HG03342 (cell line): Measurements from ENCODE around the gene ARL4A.

Source experiments
- ATAC-seq: cut with Tn5 transposase; IDR thresholded peaks from one replicate; pipeline ENCODE4 v1.9.1; 2021; ENCODE audit warnings: mild to moderate bottlenecking, moderate library complexity; ENCODE audit not compliant: unreplicated experiment

ARL4A gene

DNA sequence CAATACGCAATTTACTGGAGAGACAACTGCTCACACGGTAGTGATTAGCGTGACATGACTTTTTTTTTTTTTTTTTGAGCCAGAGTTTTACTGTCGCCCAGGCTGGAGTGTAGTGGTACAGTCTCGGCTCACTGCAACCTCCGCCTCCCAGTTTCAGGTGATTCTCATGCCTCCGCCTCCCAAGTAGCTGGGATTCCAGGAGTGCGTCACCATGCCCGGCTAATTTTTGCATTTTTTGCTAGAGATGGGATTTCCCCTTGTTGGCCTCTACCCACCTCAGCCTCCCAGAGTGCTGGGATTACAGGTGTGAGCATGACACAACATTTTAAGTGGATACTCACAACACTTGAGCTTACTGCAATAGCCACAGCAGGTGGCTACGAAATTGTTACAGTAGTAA lies 11.9 kb downstream of the ARL4A start:
- ATAC-seq: no peak

DNA sequence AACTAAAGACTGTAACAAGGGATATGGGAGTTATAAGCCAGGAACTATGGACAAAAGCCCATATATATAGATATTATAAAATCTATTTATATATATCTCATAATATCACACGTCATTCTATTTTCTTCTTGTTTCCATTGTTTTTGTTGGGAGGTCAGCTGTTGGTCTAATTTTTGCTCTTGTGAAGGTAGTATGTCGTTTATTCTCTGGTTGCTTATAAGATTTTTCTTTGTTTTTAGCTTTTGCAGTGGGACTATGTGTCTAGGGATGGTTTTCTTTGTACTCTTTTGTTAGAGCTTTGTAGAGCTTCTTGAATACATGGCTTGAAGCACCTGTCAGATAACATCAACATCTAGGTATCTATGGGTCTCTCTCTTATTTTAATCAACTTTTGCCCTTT lies 14.0 kb downstream of the ARL4A start:
- ATAC-seq: no peak

DNA sequence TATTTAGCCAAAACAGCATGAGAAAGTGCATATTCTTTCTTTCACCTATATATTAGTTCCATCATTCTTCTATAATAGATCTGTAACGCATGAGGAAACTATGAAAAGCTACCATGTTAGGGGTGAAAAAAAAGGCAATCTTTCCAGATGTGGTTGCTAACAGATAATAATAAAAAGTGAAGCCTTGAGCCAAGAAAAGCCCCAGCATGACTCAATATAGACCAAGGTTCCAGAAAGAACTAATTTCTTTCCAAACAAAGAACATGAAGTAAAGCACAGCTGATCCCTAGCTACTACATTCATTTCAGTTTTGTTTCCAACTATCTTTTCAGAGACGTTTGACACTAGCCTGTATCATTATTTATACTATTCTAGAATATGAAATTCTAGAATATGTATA lies 16.4 kb downstream of the ARL4A start:
- ATAC-seq: no peak

DNA sequence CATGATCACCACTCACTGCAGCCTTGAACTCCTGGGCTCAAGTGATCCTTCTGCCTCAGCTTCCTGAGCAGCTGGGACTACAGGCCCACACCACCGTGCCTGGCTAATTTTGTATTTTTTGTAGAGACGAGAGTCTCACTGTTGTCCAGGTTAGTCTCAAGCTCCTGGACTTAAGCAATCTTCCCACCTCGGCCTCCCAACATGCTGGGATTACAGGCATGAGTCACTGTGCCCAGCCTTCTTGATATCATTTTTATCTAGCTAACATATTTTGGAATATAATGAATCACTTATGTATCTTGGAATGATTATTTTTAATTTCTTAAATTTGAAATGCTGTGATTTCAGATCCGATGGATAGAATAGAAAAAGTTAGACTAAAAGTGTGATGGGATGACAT lies 18.4 kb downstream of the ARL4A start:
- ATAC-seq: no peak

DNA sequence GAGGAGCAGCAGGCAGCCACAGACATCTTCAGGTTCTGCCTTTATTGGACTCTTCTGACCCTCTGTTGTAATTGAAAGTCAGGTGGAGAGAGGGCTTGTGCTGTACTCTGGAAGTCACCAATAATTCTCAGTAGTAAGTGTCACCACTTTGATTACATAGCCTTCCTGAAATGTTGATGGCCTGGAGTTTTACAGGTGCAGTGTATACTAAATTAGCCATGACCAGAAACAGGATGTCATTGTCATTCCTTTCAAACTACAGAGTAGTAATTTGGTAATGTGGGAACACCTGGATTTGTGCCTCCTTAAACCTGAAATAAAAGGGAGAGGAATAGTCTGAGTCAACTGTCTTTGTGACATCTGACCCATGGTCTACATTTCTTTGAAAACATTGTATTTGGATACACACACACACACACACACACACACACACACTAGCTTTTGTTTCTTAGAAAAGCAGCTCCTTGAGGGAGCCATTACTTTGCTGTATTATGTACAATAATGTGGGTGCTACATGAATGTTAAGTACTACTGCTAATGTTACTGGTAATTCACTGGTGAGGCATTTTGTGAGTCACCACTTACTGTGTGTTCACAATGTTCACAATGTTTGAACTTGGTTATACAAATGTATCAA lies 19.6 kb downstream of the ARL4A start:
- no peak for ATAC-seq

DNA sequence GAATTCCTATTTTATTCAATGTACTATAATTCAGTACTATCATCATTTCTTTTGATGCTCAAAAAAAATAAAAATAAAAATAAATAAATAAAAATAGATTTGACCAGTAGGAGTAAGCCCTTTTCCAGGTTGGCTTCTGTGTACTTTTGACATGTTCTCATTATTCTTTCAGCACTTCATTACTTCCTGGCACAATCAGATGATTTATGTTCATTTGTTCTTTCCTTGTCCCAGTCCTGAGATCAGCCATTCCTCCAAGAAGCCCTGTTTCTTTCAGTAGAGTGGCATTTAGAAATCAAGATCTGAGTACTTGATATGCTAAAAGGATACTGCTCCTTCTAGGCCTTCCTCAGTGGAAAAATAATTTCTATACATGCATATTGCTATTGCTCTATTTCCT lies 20.9 kb downstream of the ARL4A start:
- no peak for ATAC-seq

DNA sequence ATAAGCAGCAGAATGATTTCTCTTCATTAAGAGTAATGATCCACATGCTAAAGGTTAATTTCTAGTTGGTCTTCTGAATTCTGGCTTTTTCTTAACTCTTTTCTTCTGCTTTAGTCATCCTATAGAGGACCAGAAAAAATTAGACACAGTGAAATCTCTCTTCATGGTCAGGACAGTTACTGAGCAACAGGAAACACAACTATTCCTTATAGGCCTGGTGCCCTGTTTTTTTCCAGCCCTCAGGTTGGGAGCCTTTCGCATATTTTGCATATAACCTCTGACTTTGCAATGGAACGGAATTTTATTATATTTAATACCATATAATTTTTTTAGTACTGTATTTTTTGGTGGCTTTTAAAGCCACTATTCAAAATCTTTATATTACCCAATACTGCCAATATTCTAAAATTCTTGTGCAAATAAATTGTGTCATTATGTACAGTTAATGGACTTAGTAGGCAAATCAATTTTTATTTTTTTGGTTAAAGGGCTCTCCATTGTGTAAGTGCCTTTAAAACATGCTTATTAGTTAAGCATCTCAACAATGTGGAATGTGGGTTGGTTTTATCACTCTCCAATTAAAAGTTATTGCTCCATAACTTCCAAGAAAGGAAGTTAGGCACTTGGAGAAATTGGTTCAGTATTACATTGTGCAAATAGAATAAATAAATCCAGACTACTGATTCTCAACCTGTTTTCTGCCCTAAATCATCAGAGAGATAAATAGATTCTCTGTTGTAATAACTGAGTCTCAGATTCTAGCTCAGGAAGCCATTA lies 22.5 kb downstream of the ARL4A start:
- no peak for ATAC-seq

DNA sequence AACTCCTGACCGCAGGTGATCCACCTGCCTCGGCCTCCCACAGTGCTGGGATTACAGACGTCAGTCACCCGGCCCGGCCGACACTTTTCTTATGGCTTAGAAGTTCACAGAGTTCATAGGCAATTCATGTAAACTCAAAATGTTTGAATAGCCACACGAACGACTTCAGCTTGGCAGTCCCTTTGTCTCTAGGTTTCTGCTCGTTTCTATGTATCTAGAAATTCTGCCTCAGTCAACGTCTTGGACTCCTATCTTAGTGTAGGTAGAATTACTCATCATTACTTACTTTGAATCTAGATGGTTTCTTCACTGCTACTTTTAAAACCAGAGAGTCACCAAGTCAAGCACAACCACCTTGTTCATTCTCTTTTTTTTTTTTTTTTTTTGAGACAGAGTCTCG lies 23.7 kb downstream of the ARL4A start:
- ATAC-seq: no peak

DNA sequence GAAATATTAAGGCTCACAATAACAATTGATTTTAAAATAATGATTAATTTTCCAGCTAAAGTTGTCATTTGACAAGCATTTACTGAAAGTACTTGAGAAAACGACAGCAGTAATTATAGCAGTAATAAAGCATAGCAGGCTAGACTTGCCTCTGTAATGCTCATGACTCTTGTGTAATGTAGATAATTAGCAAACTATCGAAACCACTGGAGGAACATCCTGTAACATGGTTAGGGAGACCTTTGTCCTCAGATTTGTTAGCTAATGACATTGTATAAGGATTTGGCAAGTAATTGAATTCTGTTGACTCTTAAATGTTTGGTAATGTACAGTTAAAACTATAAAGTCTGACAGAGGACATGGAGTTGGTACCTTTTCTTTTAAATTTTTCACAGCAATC lies 24.8 kb downstream of the ARL4A start:
- ATAC-seq: no peak

DNA sequence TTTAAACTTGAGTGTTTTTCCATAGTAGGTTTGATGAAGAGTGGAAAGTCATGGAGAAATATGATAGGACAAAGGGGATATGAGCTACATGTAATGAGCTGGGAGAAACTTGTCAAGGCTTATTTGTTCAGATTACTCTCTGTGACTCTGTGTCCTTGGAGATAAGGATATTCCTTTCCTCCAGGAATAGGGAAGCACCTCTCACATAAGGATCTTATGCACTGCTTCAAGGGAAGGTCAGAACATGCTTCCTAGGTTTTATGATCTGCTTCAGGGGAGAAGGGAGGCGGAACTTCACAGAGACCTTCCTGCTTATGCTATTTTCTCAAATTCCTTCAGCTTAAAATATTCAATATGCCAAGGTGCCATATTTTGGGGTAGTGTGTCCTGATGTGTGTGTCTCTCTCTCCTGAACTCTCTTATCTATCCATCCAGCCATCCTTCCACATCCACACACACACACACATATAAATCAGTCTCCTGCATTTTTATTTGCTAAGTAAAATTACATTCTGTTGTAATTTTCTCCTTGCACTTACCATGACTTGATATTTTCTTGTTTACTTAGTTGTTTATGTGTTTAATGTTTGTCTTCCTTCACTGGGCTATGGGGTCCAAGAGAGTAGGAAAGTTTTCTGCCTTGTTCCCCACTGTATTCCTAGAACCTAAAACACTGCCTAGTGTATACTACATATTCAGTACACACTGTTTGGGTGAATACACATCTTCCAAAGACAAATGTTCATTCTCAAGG lies 26.4 kb downstream of the ARL4A start:
- ATAC-seq: no peak

DNA sequence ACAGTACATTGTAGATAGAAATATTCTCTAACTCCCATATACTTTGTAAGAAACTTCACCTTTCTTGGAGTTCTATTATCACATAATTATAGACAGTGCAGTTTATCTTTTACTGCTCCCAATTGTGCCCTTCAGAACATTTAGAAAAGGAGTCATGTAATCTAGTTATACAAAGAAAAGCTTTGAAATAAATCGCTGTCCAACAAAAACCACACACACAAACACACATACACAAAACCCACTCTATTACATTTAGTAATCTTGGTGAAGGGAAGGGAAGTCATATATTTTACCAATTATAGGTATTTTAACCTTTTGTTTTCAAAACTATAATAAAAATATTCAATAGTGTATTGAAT lies 26.9 kb downstream of the ARL4A start:
- no peak for ATAC-seq

DNA sequence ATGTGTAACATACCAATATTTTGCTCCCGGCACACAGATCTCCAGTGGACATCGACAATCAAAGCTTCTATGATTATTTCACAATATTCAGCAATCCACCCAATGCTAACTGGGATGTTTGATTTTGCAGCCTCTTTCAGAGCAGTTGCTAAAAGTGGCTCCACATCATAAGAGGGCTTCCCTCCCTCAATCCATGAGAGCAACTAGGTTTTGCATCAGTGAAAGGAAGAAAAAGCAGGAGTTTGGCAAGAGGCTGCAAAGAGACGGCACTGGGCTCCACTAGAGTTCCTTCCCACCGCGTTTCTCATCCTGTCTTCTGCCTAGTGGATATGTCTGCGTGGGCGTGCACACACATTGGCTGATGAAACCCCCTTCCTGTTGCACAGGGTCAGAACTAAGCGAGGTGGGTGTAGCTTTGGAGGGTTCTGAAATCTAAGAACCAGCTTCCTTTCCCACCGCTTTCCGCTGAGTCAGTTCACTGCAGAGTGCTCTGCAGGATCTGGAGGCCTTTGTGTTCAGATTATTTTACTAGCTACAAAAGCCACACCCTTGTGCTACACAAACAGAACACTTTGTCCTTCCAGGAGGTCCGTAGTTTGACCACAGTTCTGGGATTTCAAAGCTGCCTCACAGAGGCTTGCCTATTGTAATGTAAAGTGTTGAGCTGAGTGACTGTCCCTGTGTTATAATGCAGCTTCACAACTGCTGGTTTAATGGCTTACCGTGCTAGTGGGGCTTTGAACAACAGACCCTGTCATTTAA lies 28.1 kb downstream of the ARL4A start:
- ATAC-seq: no peak

DNA sequence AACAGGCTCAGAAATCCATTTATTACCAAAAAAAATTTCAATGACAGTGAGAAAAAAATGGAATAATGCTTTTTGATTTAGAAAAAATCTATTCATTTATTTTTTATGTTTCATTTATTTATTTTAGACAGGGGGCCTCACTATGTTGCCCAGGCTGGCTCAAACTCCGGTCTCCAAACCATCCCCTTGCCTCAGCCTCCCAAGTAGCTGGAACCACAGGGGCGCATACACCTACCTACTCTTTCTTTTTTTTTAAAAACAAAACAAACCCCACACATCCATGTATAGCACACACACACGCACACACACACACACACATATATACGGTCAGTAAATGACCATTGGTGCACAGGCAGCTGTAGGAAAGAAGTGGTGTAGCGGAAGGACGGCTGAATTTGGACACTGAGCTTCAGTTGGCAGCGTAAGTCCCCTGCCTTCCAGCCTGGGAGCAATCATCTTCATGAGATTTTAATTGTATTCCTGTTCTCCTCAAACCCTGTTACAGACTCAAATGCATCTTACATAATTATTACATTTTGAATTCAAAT lies 28.8 kb downstream of the ARL4A start:
- ATAC-seq: no peak

DNA sequence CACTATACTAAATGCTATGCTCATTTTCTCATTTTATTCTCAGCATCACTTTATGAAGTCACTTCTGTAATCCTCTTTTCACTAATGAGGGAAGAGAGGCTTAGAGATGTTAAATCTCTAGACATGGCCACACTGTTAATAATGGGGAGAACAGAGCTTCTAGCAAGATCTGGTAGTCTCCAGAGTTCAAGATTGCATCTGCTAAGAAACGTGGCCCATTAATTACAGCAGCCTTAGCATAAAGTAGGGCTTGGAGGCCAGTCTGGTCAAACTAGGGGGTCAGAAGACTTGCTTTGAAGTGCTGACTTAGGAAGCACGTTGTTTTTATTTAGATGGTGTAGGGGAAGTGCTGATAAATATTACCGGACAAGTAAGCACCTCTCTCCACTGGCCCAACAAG lies 29.3 kb downstream of the ARL4A start:
- no peak for ATAC-seq

DNA sequence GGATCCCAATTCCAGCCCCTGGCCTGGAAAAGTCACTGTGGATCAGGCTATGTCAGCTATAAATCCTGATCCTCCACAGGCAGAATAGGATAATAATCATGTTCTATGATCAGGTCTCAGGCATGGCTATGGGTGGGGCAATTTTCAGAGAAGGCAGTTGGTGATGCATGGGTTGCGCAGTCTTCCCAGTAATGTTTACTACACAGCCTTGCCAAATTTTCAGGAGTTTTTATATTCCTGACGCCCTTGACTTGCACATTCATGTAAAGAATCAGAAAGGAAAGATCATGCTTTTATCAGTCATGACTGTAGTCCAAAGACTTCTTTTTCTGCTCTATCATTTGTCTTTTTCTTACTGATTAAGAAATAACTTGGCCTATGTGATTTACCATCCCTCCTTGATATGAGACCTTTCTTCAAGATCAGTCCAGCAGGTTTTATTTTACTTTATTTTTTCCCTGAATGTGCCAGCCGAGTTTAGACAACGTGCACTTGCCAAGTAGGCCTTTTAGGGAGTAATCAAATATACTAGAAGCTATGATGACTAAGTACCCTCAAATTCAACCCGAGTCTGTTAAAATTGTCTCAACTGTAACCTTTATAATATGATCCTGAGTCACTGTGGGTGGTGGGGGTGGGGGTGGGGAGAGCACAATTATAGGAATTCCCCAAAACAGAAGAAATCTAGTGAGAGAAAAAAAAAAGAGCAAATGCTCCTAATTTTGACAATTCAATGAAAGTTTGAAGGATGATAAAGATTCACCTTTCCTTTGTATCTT lies 31.9 kb downstream of the ARL4A start:
- ATAC-seq: no peak

DNA sequence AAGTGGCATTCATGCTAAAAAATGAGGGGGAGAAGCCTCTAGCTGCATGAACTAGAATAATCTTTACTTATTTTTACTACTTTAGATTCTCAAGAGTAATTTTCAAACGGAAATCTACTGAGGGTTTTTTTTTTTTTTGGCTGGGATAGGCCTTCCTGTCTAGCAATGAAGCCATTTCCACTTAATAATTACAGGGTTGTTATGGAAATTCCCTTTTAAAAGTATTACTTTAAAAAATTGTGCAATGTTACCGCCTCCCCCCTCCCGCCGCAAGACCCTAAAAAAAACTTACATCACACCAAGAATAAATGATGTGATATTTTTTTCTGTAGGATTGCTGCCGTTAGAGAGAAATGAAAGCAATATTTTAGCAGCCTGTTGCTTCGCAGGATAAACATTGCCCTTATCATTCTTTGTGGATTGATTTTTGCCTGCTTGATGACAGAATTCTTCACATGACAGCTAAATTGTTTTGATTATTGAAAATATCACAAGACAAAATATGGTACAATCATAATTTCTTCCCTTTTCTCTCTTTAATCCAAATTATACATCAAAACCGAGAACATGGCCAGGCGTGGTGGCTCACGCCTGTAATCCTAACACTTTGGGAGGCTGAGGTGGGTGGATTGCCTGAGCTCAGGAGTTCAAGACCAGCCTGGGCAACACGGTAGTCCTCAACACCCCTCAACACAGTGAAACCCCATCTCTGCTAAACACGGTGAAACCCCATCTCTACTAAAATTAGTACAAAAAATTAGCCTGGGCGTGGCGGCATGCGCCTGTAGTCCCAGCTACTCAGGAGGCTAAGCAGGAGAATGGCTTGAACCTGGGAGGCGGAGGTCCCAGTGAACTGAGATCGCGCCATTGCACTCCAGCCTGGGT lies 32.8 kb downstream of the ARL4A start:
- no peak for ATAC-seq

DNA sequence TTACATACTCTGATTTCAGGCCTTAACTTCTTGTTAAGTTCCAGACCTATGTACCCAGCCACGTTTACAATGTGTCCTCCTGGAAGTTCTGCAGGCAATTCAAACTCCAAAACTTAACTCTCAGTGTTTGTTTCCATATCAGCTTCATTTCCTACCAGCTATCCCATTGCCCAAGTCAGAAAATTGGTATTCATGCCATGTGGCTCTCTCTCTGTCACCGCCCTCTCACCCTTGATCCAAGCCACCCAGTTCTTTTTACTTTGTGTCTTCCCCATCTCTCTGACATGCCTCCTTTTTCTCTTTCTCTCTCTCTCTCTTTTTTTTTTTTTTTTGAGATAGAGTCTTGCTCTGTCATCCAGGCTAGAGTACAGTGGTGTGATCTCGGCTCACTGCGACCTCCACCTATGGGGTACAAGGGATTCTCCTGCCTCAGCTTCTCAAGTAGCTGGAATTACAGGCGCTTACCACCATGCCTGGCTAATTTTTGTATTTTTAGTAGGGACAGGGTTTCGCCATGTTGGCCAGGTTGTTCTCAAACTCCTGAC lies 33.9 kb downstream of the ARL4A start:
- ATAC-seq: no peak

DNA sequence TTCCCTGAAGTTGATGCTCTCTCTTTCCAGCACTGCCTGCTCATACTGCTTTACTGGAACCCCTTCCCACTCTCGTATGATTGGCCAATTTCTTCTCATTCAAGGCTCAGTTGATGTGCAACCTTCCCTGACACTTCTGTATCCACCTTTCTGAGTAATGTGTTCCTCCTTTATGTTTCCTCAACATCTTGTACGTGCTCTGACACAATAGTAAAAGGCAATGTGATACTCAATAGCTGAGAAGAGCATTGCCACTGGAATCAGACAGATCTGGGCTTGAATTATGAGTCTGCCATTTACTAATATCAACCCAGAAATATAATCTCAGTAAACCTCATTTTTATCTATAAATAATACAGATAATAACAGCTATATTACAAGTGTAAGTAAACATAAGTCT lies 34.7 kb downstream of the ARL4A start:
- ATAC-seq: no peak
